ENCODE measurements around the gene UGT1A5.

- TF ChIP-seq CTCF (conservative IDR thresholded peaks at IDR 0.05; ENCODE audit: low read length): no peak
- TF ChIP-seq EZH2phosphoT487 (IDR thresholded peaks at IDR 0.05; ENCODE audit: borderline replicate concordance, low read depth, low read length): no peak
These were observed 56.6 kb downstream of the UGT1A5 start for GRCh38 chr2:233769260-233769659.

Measured in OCI-LY7 (cell line).